Retina (tissue), 1 donor: Measurements from ENCODE around the gene RELT.
A peak's percentile ranks its signal among the peaks of the same experiment; 100 is the strongest.

Experiments
- DNase-seq: peaks from one replicate; pipeline ENCODE4 v3.0.0-alpha.2; 2016

Gene RELT

GRCh38 chr11:73376803-73377629 lies 817 bp downstream of the RELT start:
- DNase-seq, result peak; percentile 79

GRCh38 chr11:73379189-73379880 lies 3.1 kb downstream of the RELT start:
- DNase-seq, result no peak

- DNase-seq, result no peak
These were observed 4.1 kb downstream of the RELT start for GRCh38 chr11:73380331-73380730.

GRCh38 chr11:73380897-73381410 lies 4.8 kb downstream of the RELT start:
- DNase-seq, result no peak

- DNase-seq, result no peak
These were observed 5.4 kb downstream of the RELT start for GRCh38 chr11:73381589-73381988.

- no peak for DNase-seq
These were observed 6.0 kb downstream of the RELT start for GRCh38 chr11:73382183-73382582.

GRCh38 chr11:73382747-73383146 lies 6.5 kb downstream of the RELT start:
- DNase-seq, result no peak

- DNase-seq, result no peak
These were observed 7.3 kb downstream of the RELT start for GRCh38 chr11:73383249-73384124.

GRCh38 chr11:73384125-73384441 lies 7.9 kb downstream of the RELT start:
- DNase-seq, result no peak

GRCh38 chr11:73384531-73384871 lies 8.3 kb downstream of the RELT start:
- no peak for DNase-seq

- peak; percentile 45 for DNase-seq
These were observed 8.9 kb downstream of the RELT start for GRCh38 chr11:73384872-73385689.

GRCh38 chr11:73386016-73386415 lies 9.8 kb downstream of the RELT start:
- no peak for DNase-seq

GRCh38 chr11:73386546-73386945 lies 10.3 kb downstream of the RELT start:
- DNase-seq, result no peak

- peak; percentile 72 for DNase-seq
These were observed 11.5 kb downstream of the RELT start for GRCh38 chr11:73387594-73388264.

- peak; percentile 50 for DNase-seq
These were observed 12.3 kb downstream of the RELT start for GRCh38 chr11:73388265-73389133.

GRCh38 chr11:73389134-73389525 lies 12.9 kb downstream of the RELT start:
- DNase-seq, result no peak

GRCh38 chr11:73389916-73390315 lies 13.7 kb downstream of the RELT start:
- DNase-seq, result peak; percentile 9

GRCh38 chr11:73390601-73391565 lies 14.7 kb downstream of the RELT start:
- no peak for DNase-seq

GRCh38 chr11:73391665-73392064 lies 15.5 kb downstream of the RELT start:
- no peak for DNase-seq
